ENCODE results near the gene CTIF. TPM values are rescaled to one million over a fixed set of nuclear protein-coding genes. Genes with fewer than 3 reads are reported as not detected.

The CTIF gene
- polyA plus RNA-seq, 1 of the 3 experiments (the other 2 are of a cell fraction): 47.2 TPM

DNA sequence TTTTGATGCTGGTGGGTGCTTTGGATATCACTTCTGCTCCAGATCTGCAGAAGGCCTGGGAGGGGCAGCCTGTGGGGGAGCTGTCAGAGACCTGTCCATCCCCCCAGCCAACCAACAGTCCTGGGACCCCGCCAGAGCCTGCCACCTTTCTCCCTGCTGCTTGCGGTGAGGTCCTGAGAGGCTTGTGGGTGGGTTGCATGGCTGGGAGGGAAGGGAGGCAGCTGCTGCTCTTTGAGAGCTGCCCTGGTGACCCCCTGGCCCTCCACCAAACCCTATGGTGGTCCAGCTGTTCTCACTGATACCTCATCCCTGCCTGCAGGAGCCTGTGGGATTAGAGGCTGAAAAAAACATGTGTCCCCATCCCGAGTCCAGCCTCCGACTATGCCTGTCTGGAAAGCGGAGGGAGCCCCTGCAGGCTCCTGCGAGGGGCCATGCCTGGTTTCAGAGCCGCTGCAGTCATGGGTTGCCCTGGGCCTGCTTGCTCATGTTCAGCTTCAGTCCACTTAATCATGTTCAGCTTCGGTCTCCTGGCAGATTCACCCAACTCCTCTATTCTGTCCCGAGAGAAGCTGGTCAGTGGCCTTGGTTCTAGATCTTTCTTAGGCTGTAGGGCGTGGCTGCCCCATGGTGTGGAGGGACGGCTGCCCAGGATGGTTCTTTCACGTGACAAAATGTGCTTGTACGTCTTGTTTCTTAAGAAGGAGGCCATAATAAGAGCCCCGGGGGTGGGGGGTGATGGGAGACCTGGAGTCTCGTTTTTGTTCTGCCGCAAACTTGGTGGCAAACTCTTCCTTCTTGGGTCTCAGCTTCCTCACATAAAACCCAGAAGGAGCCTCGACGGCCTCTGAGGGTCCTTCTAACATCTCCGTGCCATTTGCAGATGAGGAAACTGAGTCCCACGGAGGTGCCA lies 98.5 kb downstream of the CTIF start:
- CTCF ChIA-PET: interaction anchor here (0.8 to 1.4 kb wide), 3 partner anchors 23 to 162 kb away, joined by 3 to 5 read pairs (median 3); no protein-coding TSS in a partner anchor
- H3K9ac ChIP-seq: no peak overlapping the region
- H3K4me2 ChIP-seq: no peak overlapping the region
- no peak for DNase-seq
- H3K4me1 ChIP-seq (ENCODE audit: control insufficient read depth in 1 of 2, insufficient read depth in 2 of 2, low read depth in 1 of 2, low read length in 1 of 2): peaks cover 3 to 5% of the 10 kb centered on the region in 2 experiments; a peak in 2 of 4 replicates
- 90% methylated on average over 12 of the region's 20 CpGs for WGBS (ENCODE audit: low lambda C conversion rate)
- no peaks in the 10 kb centered on the region for H3K27me3 ChIP-seq (ENCODE audit: insufficient read depth)
- H2AFZ ChIP-seq (ENCODE audit: low read depth): no peak overlapping the region
- TF ChIP-seq FOSL2 (IDR thresholded peaks at IDR 0.05; ENCODE audit: borderline replicate concordance, low read depth) (no peak), TCF12 (IDR thresholded peaks at IDR 0.05) (no peak), RFX5 (IDR thresholded peaks at IDR 0.05; ENCODE audit: low read length) (no peak), NFIC (IDR thresholded peaks at IDR 0.05; ENCODE audit: borderline replicate concordance) (no peak), USF2 (IDR thresholded peaks at IDR 0.05; ENCODE audit: borderline replicate concordance, low read depth, low read length) (no peak), EZH2phosphoT487 (IDR thresholded peaks at IDR 0.05; ENCODE audit: borderline replicate concordance, low read depth) (no peak), RCOR1 (IDR thresholded peaks at IDR 0.05; ENCODE audit: low read length) (no peak), ZBTB33 (IDR thresholded peaks at IDR 0.05; ENCODE audit: borderline replicate concordance, low read depth) (no peak), GABPA (IDR thresholded peaks at IDR 0.05; ENCODE audit: low read depth) (no peak), GATA2 (CRISPR knock-in tag; IDR thresholded peaks at IDR 0.05) (no peak), RXRA (IDR thresholded peaks at IDR 0.05; ENCODE audit: borderline replicate concordance, low read depth) (no peak), PBX3 (IDR thresholded peaks at IDR 0.05) (no peak), POLR2AphosphoS5 (IDR thresholded peaks at IDR 0.05; ENCODE audit: low read depth, low read length) (no peak), FOXM1 (IDR thresholded peaks at IDR 0.05; ENCODE audit: low read depth) (no peak), CTCF (IDR thresholded peaks at IDR 0.05) (no peak), YY1 (IDR thresholded peaks at IDR 0.05; ENCODE audit: low read depth) (no peak)
- TF ChIP-seq, protein P1, sequence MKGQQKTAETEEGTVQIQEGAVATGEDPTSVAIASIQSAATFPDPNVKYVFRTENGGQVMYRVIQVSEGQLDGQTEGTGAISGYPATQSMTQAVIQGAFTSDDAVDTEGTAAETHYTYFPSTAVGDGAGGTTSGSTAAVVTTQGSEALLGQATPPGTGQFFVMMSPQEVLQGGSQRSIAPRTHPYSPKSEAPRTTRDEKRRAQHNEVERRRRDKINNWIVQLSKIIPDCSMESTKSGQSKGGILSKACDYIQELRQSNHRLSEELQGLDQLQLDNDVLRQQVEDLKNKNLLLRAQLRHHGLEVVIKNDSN (IDR thresholded peaks at IDR 0.05; ENCODE audit: borderline replicate concordance, low read depth): no peak
- TF ChIP-seq, protein P2, sequence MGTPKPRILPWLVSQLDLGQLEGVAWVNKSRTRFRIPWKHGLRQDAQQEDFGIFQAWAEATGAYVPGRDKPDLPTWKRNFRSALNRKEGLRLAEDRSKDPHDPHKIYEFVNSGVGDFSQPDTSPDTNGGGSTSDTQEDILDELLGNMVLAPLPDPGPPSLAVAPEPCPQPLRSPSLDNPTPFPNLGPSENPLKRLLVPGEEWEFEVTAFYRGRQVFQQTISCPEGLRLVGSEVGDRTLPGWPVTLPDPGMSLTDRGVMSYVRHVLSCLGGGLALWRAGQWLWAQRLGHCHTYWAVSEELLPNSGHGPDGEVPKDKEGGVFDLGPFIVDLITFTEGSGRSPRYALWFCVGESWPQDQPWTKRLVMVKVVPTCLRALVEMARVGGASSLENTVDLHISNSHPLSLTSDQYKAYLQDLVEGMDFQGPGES (IDR thresholded peaks at IDR 0.05; ENCODE audit: low read depth, low read length): no peak
- H3K4me3 ChIP-seq (ENCODE audit: low read depth in 2 of 2, low read length in 1 of 2): no peak overlapping the region
- H3K36me3 ChIP-seq (replicated peaks in 1 of 2; ENCODE audit: control insufficient read depth in 1 of 2, insufficient read depth in 2 of 2, low read length in 1 of 2): peaks cover 25 to 36% of the 10 kb centered on the region in 2 experiments
- H3K79me2 ChIP-seq (ENCODE audit: insufficient read depth): peaks cover 83% of the 10 kb centered on the region
- H3F3A ChIP-seq (replicated peaks; ENCODE audit: insufficient read depth): no peaks in the 10 kb centered on the region
- POLR2A ChIA-PET: no interaction called here
- peaks cover 3% of the 10 kb centered on the region; the same call in 1 of the 2 replicates for H4K20me1 ChIP-seq (ENCODE audit: insufficient read depth)
- no peaks in the 10 kb centered on the region for H3K9me3 ChIP-seq
- no peak overlapping the region for H3K27ac ChIP-seq (ENCODE audit: low read depth in 2 of 2, low read length in 1 of 2)
- H3K9me2 ChIP-seq: no peaks in the 10 kb centered on the region

Data from SK-N-SH (cell line).